H7 (cell line): ENCODE data around the gene ADAMTSL1. TPM values are rescaled to one million over a fixed set of nuclear protein-coding genes. Genes with fewer than 3 reads are reported as not detected.

Source experiments
- DNase-seq: peaks from one replicate; pipeline ENCODE4 v3.0.0; 2012
- H3K27me3 ChIP-seq: 2 replicates; pipeline ENCODE4 v1.6.0; 2011; ENCODE audit warnings: mild to moderate bottlenecking, low read length; ENCODE audit not compliant: control insufficient read depth, insufficient read depth
- H3K36me3 ChIP-seq: replicated peaks from 2 replicates; pipeline ENCODE4 v1.5.1; 2011; ENCODE audit warnings: low read length; ENCODE audit not compliant: control insufficient read depth, insufficient read depth
- H3K4me3 ChIP-seq: 2 replicates; pipeline ENCODE4 v1.5.1; 2011; ENCODE audit warnings: low read depth, mild to moderate bottlenecking, control low read depth, low read length, moderate library complexity; ENCODE audit not compliant: insufficient read depth
- total RNA-seq: library from RNA; depleted of rRNA; stranded (reverse); fragments of >200 nt; shearing (Covaris generic); gene quantifications from 2 replicates; pipeline ENCODE4 v1.2.3, GENCODE V29; 2014

Gene ADAMTSL1
- total RNA-seq, 1 experiment from 2014 or later, result 1.8 TPM

DNA sequence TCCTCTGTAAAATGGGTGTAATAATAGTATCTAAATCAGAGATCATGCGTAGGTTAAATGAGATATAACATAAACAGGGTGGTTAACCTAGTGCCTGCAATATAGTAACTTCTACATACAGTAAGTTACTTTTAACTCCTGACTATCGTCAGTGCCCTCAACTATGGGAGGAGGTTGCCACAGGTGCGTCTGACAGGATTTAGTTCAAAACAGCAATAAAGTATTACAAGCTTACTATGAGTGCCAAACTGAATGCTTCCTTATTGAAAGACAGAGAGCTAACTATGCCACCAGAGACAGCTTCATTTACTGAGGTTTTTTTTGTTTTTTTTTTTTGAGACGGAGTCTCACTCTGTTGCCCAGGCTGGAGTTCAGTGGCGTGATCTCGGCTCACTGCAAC, 209.0 kb downstream of the ADAMTSL1 start:
- no peak for DNase-seq
- H3K36me3 ChIP-seq, result no peaks in the 10 kb centered on the region

DNA sequence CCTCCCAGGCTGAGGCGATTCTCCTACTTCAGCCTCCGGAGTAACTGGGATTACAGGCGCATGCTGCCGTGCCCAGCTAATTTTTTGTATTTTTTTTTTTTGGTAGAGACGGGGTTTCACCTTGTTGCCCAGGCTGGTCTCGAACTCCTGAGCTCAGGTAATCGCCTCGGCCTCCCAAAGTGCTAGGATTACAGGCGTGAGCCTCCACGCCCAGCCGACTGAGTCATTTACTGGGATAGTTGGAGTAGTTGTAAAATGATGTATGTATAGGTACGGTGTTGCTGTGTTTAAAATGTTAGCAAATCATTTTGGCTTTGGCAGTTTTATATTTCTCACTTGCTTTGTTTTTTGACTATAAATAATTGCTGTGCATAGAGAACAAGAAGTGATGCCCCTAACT, 209.4 kb downstream of the ADAMTSL1 start:
- Histone ChIP-seq H3K27me3 (no peaks in the 10 kb centered on the region), H3K36me3 (no peaks in the 10 kb centered on the region), H3K4me3 (no peak overlapping the region)
- DNase-seq, result no peak

More for the DNA sequence above, 209.0 kb downstream of the ADAMTSL1 start:
- Histone ChIP-seq H3K27me3 (no peaks in the 10 kb centered on the region), H3K4me3 (no peak overlapping the region)

DNA sequence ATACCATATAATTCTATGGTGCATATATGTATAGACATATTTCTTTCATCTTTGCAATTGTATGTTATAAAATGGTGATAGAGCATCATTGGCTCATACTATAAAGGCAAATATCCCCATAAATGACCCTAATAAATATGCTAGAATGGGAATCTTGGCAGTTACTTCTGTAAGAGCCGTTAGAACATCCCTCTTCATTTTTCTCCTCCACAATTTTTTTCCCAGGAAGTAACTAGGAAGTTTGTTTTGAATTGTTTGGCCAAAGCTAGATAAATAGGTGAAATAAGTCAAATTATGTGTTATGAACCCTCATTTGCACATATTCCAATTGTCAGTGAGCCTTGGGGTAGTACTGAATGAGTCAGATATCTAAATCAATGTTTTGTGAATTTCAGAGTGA, 209.9 kb downstream of the ADAMTSL1 start:
- DNase-seq, result no peak
- no peak overlapping the region for H3K4me3 ChIP-seq
- no peaks in the 10 kb centered on the region for H3K36me3 ChIP-seq
- H3K27me3 ChIP-seq, result no peaks in the 10 kb centered on the region

DNA sequence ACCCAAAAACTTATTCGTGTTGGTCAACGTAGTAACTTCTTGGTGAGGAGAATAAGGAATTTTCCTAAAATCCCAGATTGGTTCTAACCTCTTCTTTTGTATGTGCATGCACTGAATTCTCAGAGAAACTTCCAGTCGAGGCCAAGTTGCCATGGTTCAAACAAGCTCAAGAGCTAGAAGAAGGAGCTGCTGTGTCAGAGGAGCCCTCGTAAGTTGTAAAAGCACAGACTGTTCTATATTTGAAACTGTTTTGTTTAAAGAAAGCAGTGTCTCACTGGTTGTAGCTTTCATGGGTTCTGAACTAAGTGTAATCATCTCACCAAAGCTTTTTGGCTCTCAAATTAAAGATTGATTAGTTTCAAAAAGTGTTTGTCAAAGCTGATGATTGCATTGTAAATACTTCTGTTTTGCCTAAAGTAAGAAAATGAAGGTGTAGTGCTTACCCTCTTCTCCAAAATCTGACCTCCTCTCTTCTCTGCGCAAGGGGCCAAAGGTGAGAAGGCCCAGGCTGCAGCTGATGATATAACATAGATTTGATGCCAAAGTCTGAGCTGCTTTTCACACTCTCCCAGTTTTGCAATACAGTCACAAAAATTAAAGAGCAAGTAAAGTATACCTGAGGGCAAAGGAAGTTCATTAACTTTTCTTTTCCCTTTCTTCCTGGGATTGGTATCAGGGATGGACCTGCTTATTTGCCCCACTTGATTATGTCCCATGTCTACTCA, 210.8 kb downstream of the ADAMTSL1 start:
- DNase-seq, result no peak
- no peak overlapping the region for H3K4me3 ChIP-seq
- no peaks in the 10 kb centered on the region for H3K36me3 ChIP-seq
- H3K27me3 ChIP-seq, result no peaks in the 10 kb centered on the region

DNA sequence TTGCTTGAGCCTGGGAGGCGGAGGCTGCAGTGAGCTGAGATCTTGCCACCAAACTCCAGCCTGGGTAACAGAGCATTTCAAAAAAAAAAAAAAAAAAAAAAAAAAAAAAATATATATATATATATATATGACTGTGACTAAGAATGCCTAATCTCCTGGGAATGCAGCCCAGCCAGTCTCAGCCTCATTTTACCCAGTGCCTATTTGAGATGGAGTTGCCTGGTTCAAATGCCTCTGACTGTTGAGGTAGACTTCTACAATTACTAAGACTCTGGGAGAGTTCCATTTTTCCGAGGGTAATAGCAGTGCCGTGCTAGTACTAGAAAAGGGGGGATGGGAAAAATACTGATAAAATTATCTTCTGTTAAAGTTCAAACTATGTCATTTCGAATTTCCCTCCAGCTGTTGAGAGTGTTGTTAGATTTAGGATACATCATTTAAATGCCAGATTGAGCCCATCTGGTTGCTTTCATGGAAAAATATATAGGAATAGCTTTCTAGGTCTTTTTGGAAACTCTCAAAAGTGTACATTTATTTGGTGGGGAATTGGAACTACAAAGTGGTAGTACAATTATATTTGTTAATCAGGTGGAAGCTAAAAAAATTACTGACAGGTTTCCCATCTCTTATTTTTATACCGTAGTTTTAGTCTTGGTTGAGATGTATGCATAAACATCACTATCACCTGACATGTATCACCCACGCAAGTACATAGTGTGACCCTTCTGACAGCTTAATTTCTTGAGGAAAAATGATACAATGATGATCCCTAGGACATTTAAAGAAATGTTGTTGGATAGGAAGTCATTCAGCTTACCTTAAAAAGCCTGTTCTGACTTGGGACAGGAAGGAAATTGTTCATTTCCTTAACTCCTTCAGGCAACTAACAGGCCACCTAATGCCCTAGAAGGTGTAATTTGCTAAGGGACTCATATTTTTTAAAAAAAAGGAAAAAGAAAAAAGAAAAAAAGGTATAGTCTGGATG, 214.9 kb downstream of the ADAMTSL1 start:
- H3K27me3 ChIP-seq, result no peaks in the 10 kb centered on the region
- H3K36me3 ChIP-seq, result no peaks in the 10 kb centered on the region
- DNase-seq, result no peak
- H3K4me3 ChIP-seq, result no peak overlapping the region

DNA sequence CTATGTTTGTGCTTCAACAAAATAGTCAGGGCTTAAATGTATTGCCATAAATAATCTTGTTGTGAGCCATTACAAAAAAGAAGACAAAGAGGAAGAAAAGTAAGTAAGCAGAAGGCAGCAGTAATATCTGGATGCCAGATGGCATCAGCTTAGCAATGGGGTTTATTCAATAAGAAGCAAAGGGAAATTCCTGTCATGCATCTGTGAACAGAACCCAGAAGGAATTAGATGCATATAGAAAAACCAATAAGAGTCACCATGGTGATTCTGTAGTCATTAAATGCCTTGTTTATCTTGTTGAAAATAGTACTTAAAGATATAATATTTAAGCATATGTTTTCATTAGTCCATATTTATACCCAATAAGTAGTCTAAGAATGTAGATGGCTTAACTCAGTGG, 216.0 kb downstream of the ADAMTSL1 start:
- no peak overlapping the region for H3K4me3 ChIP-seq
- DNase-seq, result no peak
- H3K27me3 ChIP-seq, result no peaks in the 10 kb centered on the region
- no peaks in the 10 kb centered on the region for H3K36me3 ChIP-seq

DNA sequence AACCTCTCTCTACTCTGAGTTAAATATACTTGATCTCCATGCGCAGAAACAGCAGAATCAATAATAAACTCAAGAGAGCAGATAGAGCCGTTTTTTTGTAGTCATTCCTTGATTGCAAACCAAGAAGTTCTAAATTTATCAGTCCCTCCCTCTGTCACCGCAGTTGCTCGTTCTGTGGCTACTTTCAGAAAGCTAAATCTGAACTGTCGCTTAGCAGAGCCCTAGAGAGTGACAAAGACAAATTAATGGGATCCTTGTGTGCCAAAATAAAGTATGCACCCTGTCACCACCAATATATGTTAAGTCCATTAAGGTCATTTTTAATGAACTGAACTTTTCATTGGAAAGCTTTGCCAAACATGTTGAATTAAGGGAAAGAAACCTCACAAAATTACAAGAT, 218.3 kb downstream of the ADAMTSL1 start:
- H3K4me3 ChIP-seq, result no peak overlapping the region
- H3K27me3 ChIP-seq, result no peaks in the 10 kb centered on the region
- H3K36me3 ChIP-seq, result no peaks in the 10 kb centered on the region
- no peak for DNase-seq

DNA sequence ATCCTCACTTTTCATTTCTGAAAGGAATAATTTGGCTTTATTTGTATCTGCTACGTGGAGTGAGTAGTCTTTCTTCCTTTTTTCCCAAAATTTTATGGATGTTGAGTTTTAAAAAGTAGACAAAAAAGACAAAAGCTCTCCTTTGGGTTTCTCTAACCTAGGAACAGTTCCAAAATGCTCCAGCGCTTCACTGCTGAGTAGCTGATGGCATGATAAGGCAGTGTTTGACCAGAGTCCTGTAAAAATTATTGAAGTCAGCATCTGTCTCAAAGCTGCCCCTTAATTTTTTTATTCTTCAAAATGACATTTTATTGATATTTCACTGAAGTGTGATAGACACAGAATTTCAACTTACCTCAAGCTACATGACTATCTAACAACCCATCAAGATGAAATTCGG, 219.0 kb downstream of the ADAMTSL1 start:
- DNase-seq, result no peak
- no peaks in the 10 kb centered on the region for H3K27me3 ChIP-seq
- H3K36me3 ChIP-seq, result no peaks in the 10 kb centered on the region
- H3K4me3 ChIP-seq, result no peak overlapping the region

DNA sequence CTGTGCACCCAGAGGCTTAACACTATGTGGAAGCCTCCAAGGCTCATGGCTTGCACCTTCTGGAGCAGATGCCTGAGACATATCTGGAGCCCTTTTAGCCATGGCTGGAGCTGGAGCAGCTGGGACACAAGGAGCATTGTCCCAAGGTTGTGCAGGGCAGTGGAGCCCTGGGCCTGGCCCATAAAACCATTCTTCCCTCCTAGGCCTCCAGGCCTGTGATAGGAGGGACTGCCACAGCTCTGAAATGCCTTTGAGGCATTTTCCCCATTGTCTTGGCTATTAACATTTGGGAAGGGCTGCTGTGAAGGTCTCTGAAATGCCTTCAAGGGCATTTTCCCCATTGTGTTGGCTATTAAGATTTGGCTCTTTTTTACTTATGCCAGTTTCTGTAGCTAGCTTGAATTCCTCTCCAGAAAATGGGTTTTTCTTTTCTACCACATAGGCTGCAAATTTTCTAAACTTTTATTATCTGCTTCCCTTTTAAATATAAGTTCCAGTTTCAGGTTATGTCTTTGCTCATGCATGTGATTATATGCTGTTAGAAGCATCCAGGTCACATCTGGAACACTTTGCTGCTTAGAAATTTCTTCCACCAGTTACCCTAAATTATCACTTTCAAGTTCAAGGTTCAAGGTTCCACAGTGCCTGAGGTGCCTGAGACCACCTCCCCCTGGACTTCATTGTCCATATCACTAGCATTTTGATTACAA, 221.2 kb downstream of the ADAMTSL1 start:
- Histone ChIP-seq H3K4me3 (no peak overlapping the region), H3K36me3 (no peaks in the 10 kb centered on the region), H3K27me3 (no peaks in the 10 kb centered on the region)
- DNase-seq, result no peak

DNA sequence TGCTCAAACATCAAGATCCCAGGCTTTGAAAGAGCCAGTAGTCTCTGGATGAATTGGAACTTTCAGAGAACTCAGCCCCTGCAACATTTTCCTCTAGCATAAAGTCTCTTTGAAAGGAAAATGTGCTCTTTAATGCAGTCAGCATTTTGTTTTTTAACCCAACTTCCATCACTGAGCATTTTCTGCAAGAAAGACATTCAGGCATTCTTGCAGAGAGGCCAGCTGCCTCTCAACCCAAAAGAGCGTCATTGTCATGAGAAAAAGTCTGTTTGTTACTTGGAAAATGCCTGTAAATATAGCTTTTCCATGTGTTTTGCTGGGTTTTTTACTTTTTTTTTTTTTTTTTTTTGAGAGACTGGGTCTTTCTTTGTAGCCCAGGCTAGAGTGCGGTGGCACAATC, 225.0 kb downstream of the ADAMTSL1 start:
- Histone ChIP-seq H3K36me3 (no peaks in the 10 kb centered on the region), H3K27me3 (no peaks in the 10 kb centered on the region), H3K4me3 (no peak overlapping the region)

DNA sequence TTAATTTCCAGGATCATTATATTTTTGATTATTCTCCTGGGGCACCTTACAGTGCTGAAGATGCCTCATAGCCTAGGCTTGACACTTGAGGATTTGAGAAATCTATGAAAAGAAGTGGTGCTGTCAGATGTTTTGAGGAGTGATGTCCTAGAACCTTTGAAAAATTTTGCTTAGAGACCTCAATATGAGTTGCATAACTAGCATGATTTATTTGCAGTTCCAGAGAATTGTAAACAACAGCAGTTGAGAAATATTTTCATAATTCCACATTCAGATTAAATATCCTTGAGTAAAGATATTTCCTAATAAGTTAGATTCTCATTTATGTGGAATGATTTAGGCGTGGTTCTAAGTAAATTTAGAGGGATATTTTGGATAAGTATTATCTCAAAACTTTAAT, 225.8 kb downstream of the ADAMTSL1 start:
- Histone ChIP-seq H3K36me3 (no peaks in the 10 kb centered on the region), H3K27me3 (no peaks in the 10 kb centered on the region), H3K4me3 (no peak overlapping the region)
- DNase-seq, result no peak

More for the DNA sequence above, 225.0 kb downstream of the ADAMTSL1 start:
- no peak for DNase-seq

DNA sequence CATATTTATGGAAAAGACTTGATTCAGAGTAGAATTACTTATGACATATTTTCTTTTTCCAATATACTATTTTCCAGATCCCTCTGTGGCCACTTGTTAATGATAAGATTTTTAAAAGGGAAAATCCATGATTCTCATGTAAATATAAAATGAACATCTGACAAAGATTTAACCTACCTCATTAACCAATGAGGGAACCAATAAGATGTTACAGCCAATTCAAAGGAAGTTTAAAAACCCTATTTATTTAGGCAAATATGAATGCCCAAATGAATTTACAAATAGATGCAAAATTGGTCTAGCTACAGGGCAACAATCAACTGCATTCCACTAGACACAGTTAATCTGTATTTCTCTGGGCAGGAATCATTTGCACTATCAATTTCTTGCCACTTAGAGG, 226.8 kb downstream of the ADAMTSL1 start:
- Histone ChIP-seq H3K36me3 (no peaks in the 10 kb centered on the region), H3K27me3 (no peaks in the 10 kb centered on the region), H3K4me3 (no peak overlapping the region)
- DNase-seq, result no peak

DNA sequence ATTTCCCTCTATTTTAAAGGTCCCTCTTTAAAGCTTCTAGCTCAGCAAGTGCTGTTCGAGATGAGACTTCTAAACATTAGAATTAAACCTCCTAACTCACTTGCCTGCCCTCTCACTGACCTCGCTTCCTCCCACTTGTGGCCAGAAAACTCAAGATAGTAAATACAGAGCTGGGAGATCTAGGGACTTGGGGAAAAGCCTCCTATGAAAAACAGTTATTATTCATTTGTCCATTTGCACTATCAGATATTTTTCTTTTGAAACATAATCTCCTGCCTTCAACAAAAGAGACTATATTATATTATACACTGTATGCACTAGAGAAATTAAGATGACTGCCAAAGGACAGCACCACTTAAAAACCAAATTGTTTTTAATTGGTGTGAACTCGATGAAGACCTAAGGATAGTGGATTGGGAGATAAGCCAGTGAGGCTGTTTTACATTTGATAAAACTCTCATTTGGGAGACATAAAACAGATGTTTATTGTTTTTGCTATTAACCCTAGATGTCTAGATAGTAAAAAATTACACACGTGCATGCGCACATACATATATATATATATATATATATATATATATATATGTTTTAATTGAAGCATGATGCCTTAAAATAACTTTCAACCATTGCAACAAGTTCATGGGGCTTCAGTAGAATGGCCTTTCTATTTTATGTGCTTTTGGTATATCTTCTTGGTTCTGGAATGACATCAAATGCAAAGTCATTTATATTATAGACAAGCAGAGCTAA, 229.4 kb downstream of the ADAMTSL1 start:
- no peaks in the 10 kb centered on the region for H3K36me3 ChIP-seq
- DNase-seq, result no peak
- H3K27me3 ChIP-seq, result no peaks in the 10 kb centered on the region
- no peak overlapping the region for H3K4me3 ChIP-seq

DNA sequence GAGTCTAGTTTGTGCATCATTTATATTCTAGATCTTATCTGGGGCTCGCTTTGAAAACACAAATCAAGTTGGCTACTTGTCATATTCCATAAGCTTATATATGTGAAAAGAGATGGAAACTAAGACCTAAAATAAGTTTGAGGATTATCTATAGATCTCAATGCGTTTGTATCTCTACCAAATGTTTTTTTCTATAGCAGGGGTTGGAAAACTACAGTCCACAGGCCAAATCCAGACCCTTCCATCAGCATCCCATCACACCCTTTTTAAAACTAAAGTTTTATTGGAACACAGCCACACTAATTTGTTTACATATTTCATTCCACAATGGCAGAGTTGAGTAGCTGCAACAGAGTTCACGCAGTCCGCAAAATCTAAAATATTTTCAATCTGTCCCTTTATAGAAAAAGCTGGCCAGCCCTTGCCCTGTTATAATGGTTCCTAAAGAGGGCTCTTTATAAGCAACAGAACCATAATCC, 230.0 kb downstream of the ADAMTSL1 start:
- DNase-seq, result no peak
- no peaks in the 10 kb centered on the region for H3K36me3 ChIP-seq
- no peaks in the 10 kb centered on the region for H3K27me3 ChIP-seq
- H3K4me3 ChIP-seq, result no peak overlapping the region
